ENCODE data around the gene SERTAD2.

The SERTAD2 gene

DNA sequence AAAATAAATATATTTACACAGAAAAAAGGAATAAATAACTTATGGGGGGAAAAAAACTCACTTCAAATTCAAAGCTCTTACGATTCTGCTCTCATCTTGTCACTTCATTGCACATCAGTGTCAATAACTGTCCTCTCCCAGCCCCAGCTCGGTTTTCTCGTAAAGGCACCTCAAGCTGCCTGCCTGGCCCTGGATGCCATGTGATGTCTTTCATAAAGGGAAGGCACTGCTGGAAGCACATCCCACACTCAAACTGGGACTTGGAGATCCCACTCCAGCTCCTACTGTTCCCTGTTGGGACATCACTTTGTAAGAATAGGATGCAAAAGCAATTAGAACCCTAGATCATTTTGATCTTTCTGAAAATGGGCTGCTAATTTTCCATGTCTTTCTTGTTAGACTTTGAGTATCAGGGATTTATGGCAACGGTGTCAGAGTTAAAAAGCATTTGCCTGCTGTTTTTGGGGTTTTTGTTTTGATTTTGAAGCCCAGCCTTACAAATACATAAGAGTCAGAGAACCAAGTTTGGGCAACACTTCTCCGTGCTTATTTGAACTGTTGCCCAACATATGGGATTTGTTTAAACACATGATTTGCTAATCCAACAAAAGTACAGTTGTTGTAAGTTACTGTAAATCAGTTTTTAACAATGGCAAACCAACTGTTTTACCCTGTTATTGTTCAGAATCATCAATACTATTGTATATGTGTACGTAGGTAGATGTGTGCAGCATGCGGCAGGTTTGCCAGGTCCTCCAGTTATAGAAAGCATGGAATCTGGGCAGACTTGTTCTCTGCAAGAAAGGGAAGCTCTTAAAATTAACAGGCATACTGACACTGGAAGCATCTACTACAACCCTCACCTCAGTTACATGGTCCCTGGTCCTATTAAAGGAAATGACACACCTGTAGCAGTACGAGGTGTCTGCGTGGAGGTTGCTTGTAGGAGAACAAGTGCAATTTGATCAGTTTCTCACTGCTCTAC, 20.6 kb downstream of the SERTAD2 start:
- in situ Hi-C loops (cut with MboI; ENCODE audit: low sequenced_read_pairs, unreplicated experiment): no loop called here
- TF ChIP-seq, protein P1, sequence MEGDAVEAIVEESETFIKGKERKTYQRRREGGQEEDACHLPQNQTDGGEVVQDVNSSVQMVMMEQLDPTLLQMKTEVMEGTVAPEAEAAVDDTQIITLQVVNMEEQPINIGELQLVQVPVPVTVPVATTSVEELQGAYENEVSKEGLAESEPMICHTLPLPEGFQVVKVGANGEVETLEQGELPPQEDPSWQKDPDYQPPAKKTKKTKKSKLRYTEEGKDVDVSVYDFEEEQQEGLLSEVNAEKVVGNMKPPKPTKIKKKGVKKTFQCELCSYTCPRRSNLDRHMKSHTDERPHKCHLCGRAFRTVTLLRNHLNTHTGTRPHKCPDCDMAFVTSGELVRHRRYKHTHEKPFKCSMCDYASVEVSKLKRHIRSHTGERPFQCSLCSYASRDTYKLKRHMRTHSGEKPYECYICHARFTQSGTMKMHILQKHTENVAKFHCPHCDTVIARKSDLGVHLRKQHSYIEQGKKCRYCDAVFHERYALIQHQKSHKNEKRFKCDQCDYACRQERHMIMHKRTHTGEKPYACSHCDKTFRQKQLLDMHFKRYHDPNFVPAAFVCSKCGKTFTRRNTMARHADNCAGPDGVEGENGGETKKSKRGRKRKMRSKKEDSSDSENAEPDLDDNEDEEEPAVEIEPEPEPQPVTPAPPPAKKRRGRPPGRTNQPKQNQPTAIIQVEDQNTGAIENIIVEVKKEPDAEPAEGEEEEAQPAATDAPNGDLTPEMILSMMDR (IDR thresholded peaks at IDR 0.05; ENCODE audit: borderline replicate concordance, control extremely low read depth, extremely low read depth, insufficient read depth, missing control alignments): no peak
- DNase-seq (ENCODE audit: low spot score): no peak

GRCh38 chr2:64631771-64632170, 21.9 kb downstream of the SERTAD2 start:
- TF ChIP-seq, protein P1 (IDR thresholded peaks at IDR 0.05; ENCODE audit: borderline replicate concordance, control extremely low read depth, extremely low read depth, insufficient read depth, missing control alignments): no peak
- no peak for DNase-seq (ENCODE audit: low spot score)
- in situ Hi-C loops (cut with MboI; ENCODE audit: low sequenced_read_pairs, unreplicated experiment): no loop called here

DNA sequence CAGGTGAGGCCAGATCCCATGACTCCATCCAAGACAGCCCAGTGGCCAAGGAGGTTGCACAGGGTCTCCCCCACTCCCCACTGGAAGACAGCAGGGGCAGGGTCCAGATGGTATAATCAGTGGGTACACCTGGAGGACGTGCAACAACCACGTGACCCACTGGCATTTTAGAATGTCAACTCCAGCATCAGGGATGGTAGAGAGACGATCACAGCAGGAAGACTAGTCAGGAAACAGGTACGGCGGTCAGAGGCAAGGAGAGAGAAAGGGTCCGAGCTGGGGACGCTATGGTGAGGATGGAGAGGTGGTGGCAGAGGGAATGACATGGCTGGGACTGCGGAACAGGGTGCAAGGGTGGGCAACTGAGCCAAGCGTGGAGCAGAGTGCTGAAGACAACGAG, 23.0 kb downstream of the SERTAD2 start:
- TF ChIP-seq, protein P1 (IDR thresholded peaks at IDR 0.05; ENCODE audit: borderline replicate concordance, control extremely low read depth, extremely low read depth, insufficient read depth, missing control alignments): no peak
- DNase-seq (ENCODE audit: low spot score): no peak
- in situ Hi-C loops (cut with MboI; ENCODE audit: low sequenced_read_pairs, unreplicated experiment): no loop called here

DNA sequence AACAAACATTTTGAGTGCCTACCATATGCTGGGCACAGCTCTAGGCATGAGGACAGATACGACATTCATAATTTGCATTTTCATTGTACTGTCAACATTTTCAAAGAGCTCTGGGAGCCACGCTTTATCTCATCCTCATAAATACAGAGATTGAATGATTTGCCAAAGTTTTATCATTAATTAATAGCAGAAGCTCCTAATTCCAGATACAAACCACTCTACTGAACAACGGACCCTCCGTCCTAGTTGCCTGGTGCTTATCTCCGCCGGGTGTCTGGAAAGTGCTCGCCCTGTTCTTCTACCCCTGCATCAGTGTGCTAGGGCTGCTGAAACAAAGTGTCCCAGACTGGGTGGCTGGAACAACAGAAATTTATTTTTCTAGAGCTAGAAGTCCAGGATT, 23.8 kb downstream of the SERTAD2 start:
- no peak for DNase-seq (ENCODE audit: low spot score)
- in situ Hi-C loops (cut with MboI; ENCODE audit: low sequenced_read_pairs, unreplicated experiment): no loop called here
- TF ChIP-seq, protein P1 (IDR thresholded peaks at IDR 0.05; ENCODE audit: borderline replicate concordance, control extremely low read depth, extremely low read depth, insufficient read depth, missing control alignments): no peak

GRCh38 chr2:64629329-64629781, 24.4 kb downstream of the SERTAD2 start:
- no peak for DNase-seq (ENCODE audit: low spot score)
- in situ Hi-C loops (cut with MboI; ENCODE audit: low sequenced_read_pairs, unreplicated experiment): no loop called here
- TF ChIP-seq, protein P1 (IDR thresholded peaks at IDR 0.05; ENCODE audit: borderline replicate concordance, control extremely low read depth, extremely low read depth, insufficient read depth, missing control alignments): no peak

- in situ Hi-C loops (cut with MboI; ENCODE audit: low sequenced_read_pairs, unreplicated experiment): no loop called here
- DNase-seq (ENCODE audit: low spot score): no peak
- TF ChIP-seq, protein P1 (IDR thresholded peaks at IDR 0.05; ENCODE audit: borderline replicate concordance, control extremely low read depth, extremely low read depth, insufficient read depth, missing control alignments): no peak
These were observed 25.6 kb downstream of the SERTAD2 start for GRCh38 chr2:64627860-64628841.
